LNCaP clone FGC (cell line): Measurements from ENCODE around the gene ZNF580.
A peak's percentile ranks its signal among the peaks of the same experiment; 100 is the strongest.

Experiments
- DNase-seq: peaks from one replicate; pipeline ENCODE4 v3.0.0-alpha.2; 2011; ENCODE audit warnings: low read depth
- H3K4me3 ChIP-seq: 2 replicates; pipeline ENCODE4 v1.5.1; 2011; ENCODE audit warnings: mild to moderate bottlenecking, low read depth, low read length, control low read depth
- TF ChIP-seq, protein P1 (sequence below): IDR thresholded peaks from 2 replicates; pipeline ENCODE4 v1.5.1; 2012; ENCODE audit warnings: mild to moderate bottlenecking; ENCODE audit not compliant: control insufficient read depth, insufficient read depth; ENCODE audit errors: extremely low read depth

ZNF580 gene

DNA sequence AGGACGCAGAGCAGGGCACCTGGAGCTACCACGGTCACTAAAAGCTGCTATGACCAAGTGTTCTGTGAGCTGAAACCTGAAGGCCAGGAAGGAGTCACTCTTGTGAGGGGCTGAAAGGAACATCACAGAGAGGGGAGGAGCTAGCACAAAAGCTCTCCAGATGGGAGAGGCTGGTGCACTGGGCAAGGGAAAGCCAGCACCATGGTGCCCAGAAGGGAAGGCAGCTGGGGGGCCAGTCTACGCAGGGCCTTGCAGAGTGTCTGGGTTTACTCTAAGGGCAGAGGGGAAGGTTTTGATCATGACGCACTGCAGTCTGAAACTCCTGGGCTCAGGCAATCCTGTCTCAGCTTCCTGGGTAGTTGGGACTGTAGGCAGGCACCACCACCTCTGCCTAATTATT is 4.1 kb upstream of the ZNF580 start:
- no peak for DNase-seq
- TF ChIP-seq, protein P1, sequence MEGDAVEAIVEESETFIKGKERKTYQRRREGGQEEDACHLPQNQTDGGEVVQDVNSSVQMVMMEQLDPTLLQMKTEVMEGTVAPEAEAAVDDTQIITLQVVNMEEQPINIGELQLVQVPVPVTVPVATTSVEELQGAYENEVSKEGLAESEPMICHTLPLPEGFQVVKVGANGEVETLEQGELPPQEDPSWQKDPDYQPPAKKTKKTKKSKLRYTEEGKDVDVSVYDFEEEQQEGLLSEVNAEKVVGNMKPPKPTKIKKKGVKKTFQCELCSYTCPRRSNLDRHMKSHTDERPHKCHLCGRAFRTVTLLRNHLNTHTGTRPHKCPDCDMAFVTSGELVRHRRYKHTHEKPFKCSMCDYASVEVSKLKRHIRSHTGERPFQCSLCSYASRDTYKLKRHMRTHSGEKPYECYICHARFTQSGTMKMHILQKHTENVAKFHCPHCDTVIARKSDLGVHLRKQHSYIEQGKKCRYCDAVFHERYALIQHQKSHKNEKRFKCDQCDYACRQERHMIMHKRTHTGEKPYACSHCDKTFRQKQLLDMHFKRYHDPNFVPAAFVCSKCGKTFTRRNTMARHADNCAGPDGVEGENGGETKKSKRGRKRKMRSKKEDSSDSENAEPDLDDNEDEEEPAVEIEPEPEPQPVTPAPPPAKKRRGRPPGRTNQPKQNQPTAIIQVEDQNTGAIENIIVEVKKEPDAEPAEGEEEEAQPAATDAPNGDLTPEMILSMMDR, result no peak
- no peak overlapping the region; the same call in 1 of the 2 replicates for H3K4me3 ChIP-seq

GRCh38 chr19:55637534-55637933 is 3.3 kb upstream of the ZNF580 start:
- TF ChIP-seq, protein P1, result no peak
- no peak for DNase-seq
- no peak overlapping the region for H3K4me3 ChIP-seq

- H3K4me3 ChIP-seq, result no peak overlapping the region
- no peak for DNase-seq
- TF ChIP-seq, protein P1, result peak; percentile 49
These were observed 1.9 kb upstream of the ZNF580 start for GRCh38 chr19:55638864-55639359.

- H3K4me3 ChIP-seq, result peak overlapping the region; percentile 95
- DNase-seq, result no peak
- TF ChIP-seq, protein P1, result peak; percentile 33; the same call in 1 of the 2 replicates
These were observed 692 bp upstream of the ZNF580 start for GRCh38 chr19:55640043-55640576.

- DNase-seq, result no peak
- peak overlapping the region; percentile 95 for H3K4me3 ChIP-seq
- TF ChIP-seq, protein P1, result no peak
These were observed 787 bp downstream of the ZNF580 start for GRCh38 chr19:55641426-55642152.

DNA sequence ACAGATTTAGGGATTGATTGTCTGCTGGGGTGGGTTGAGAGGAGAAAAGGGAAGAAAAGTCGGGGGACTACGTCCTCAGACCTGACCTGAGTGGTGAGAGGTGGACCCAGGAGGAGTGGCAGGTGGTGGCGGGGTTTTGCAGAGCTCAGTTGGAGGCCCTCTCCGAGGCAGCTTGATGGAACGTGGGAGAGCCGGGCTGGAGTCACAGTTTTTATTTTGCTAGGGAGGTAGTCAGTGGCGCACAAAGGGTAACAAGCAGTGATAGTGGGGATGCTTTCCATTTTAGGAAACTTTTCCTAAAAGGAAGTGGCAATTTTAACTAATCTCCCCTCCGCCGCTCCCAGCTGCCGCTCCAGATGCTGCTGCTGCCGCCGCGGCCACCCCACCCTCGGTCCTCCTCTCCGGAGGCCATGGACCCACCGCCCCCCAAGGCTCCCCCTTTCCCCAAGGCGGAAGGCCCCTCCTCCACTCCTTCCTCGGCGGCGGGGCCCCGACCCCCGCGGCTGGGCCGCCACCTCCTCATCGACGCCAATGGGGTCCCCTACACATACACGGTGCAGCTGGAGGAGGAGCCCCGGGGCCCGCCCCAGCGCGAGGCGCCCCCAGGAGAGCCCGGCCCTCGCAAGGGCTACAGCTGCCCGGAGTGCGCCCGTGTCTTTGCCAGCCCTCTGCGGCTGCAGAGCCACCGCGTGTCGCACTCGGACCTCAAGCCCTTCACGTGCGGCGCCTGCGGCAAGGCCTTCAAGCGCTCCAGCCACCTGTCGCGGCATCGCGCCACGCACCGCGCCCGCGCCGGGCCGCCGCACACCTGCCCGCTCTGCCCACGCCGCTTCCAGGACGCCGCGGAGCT is 1.6 kb downstream of the ZNF580 start:
- TF ChIP-seq, protein P1, result no peak
- DNase-seq, result no peak
- H3K4me3 ChIP-seq, result peak overlapping the region; percentile 95
